HEK293T (cell line): ENCODE measurements around the gene KIFC3.

Experiments
- ARNT ChIP-seq: fragments of 450-650 bp; IDR thresholded peaks from 2 replicates; pipeline ENCODE4 v1.6.1; 2017; ENCODE audit warnings: mild to moderate bottlenecking
- FOXA1 ChIP-seq: fragments of 450-650 bp; IDR thresholded peaks from 2 replicates; pipeline ENCODE4 v1.6.1; 2016; ENCODE audit warnings: mild to moderate bottlenecking
- FOXM1 ChIP-seq: fragments of 450-650 bp; IDR thresholded peaks from 2 replicates; pipeline ENCODE4 v1.6.1; 2017; ENCODE audit warnings: mild to moderate bottlenecking, borderline replicate concordance
- HDGF ChIP-seq: fragments of 450-650 bp; IDR thresholded peaks from 2 replicates; pipeline ENCODE4 v1.6.1; 2017; ENCODE audit warnings: antibody characterized with exemption, borderline replicate concordance
- NFRKB ChIP-seq: fragments of 450-650 bp; IDR thresholded peaks from 2 replicates; pipeline ENCODE4 v1.6.1; 2016; ENCODE audit warnings: mild to moderate bottlenecking, moderate library complexity
- SP1 ChIP-seq: fragments of 450-650 bp; IDR thresholded peaks from 2 replicates; pipeline ENCODE4 v1.6.1; 2017
- SUZ12 ChIP-seq: fragments of 450-650 bp; IDR thresholded peaks from 2 replicates; pipeline ENCODE4 v1.6.1; 2016; ENCODE audit warnings: mild to moderate bottlenecking
- TARDBP ChIP-seq: fragments of 450-650 bp; IDR thresholded peaks from 2 replicates; pipeline ENCODE4 v1.6.1; 2016

DNA sequence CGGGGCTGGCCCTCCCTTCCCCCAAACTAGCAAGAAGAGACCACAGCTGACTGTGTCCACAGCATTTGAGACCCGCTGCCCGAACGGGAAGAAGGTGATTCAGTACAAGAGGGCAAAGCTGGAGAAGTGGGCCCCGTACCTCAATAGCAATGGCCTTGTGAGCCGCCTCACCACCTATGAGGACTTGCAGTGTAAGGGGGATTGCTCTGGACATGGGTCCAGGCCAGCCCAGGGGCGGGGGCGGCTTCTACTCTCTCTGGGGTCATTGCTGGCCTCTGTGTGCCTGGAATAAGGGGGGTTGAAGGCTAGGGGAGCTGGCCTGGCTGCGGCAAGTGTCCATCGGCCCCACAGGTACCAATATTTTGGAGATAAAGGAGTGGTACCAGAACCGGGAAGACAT, 79.6 kb downstream of the KIFC3 start:
- TF ChIP-seq SP1 (no peak), FOXA1 (no peak), HDGF (no peak), FOXM1 (no peak), ARNT (no peak), NFRKB (no peak), TARDBP (no peak), SUZ12 (no peak)
